ENCODE measurements around the gene KCNK10. TPM values are rescaled to one million over a fixed set of nuclear protein-coding genes. Genes with fewer than 3 reads are reported as not detected.

The KCNK10 gene
- total and polyA plus RNA-seq, 2 of the 8 experiments (the other 6 are each of a cell fraction or from before 2014, with no cell fraction given), result 0.45 to 0.63 TPM

- no peaks in the 10 kb centered on the region for H3K79me2 ChIP-seq (ENCODE audit: control insufficient read depth in 1 of 2, insufficient read depth in 2 of 2, low read length in 2 of 2)
- H2BK5ac ChIP-seq (ENCODE audit: low read depth, low read length), result no peak overlapping the region
- no peaks in the 10 kb centered on the region for H4K20me1 ChIP-seq (replicated peaks in 1 of 2; ENCODE audit: control insufficient read depth in 1 of 2, insufficient read depth in 2 of 2, low read length in 2 of 2)
- no peak overlapping the region for H3K4ac ChIP-seq (replicated peaks; ENCODE audit: insufficient read length, low read depth, low read length)
- H2BK15ac ChIP-seq (ENCODE audit: low read length), result no peak overlapping the region
- no peak overlapping the region for H2AK5ac ChIP-seq (ENCODE audit: low read depth, low read length)
- no peak overlapping the region for H3K23ac ChIP-seq (ENCODE audit: insufficient read length)
- no peak overlapping the region for H2BK120ac ChIP-seq (replicated peaks; ENCODE audit: low read depth, low read length)
- WGBS, 2 experiments (ENCODE audit: extremely low coverage in 1 of 2, insufficient coverage in 1 of 2, insufficient read length in 1 of 2, insufficient replicate concordance in 2 of 2, low coverage in 1 of 2, low lambda C conversion rate in 2 of 2, missing lambda C conversion rate in 1 of 2), result 100% methylated on average over 1 of the region's 1 CpG; no CpG with 5 or more reads in 1 of the 2 experiments
- no peaks in the 10 kb centered on the region; the same call in 1 of the 2 replicates for H3K23me2 ChIP-seq (ENCODE audit: low read depth, low read length)
- no peaks in the 10 kb centered on the region for H3K79me1 ChIP-seq (ENCODE audit: low read depth, low read length)
- H3K27ac ChIP-seq (ENCODE audit: low read depth, low read length), result no peak overlapping the region
- no peak overlapping the region for H3K4me3 ChIP-seq (ENCODE audit: extremely low read depth in 1 of 4, insufficient read depth in 2 of 4, low read depth in 3 of 4, low read length in 4 of 4)
- H3K18ac ChIP-seq (ENCODE audit: extremely low read depth, low read length), result no peak overlapping the region
- TF ChIP-seq JUND (IDR thresholded peaks at IDR 0.05; ENCODE audit: low read length), result no peak
- TF ChIP-seq ZNF274 (IDR thresholded peaks at IDR 0.05; ENCODE audit: borderline replicate concordance, extremely low read depth, low read length), result no peak
- TF ChIP-seq RAD21 (IDR thresholded peaks at IDR 0.05 in 1 of 2, conservative IDR thresholded peaks at IDR 0.05 in 1 of 2; ENCODE audit: low read depth in 2 of 2, low read length in 2 of 2), result peak in 1 of 2 experiments; percentile 33; a peak in 1 of 4 replicates
- TF ChIP-seq CTCF (IDR thresholded peaks at IDR 0.05; ENCODE audit: control extremely low read depth in 1 of 3, insufficient read depth in 1 of 3, low read depth in 1 of 3, low read length in 3 of 3), result peak in 2 of 3 experiments; percentile 21 to 50; a peak in 1 of 4 replicates
- no peaks in the 10 kb centered on the region for H3K9me3 ChIP-seq (ENCODE audit: insufficient read depth in 2 of 2, low read depth in 1 of 2, low read length in 1 of 2)
- no peak overlapping the region for H3K9ac ChIP-seq (replicated peaks in 1 of 4; ENCODE audit: extremely low read depth in 1 of 4, low read depth in 3 of 4, low read length in 3 of 4)
- no peak overlapping the region for H3K4me2 ChIP-seq (ENCODE audit: insufficient read depth in 1 of 2, low read depth in 2 of 2, low read length in 2 of 2)
- no peak for DNase-seq (ENCODE audit: low read depth in 1 of 2, low spot score in 2 of 2)
- H4K5ac ChIP-seq (ENCODE audit: insufficient read length, low read depth, low read length), result no peak overlapping the region
- H2AFZ ChIP-seq (ENCODE audit: low read length), result no peak overlapping the region
- no peak overlapping the region for H2BK20ac ChIP-seq (ENCODE audit: low read length)
- no peak overlapping the region for H4K8ac ChIP-seq (ENCODE audit: extremely low read depth, insufficient read depth, low read length)
- no peaks in the 10 kb centered on the region for H3K4me1 ChIP-seq (replicated peaks in 1 of 4; ENCODE audit: control insufficient read depth in 3 of 4, insufficient read depth in 4 of 4, low read length in 3 of 4)
- no peaks in the 10 kb centered on the region for H3K36me3 ChIP-seq (ENCODE audit: control insufficient read depth in 2 of 4, insufficient read depth in 4 of 4, low read length in 3 of 4)
- no peak for FAIRE-seq
- ChIA-PET CTCF (ENCODE audit: partially characterized antibody) (interaction anchor here (0.7 to 1.6 kb wide), 3 partner anchors 25 to 144 kb away, joined by 4 to 6 read pairs (median 4); no protein-coding TSS in a partner anchor), POLR2A (ENCODE audit: partially characterized antibody) (no interaction called here)
- H3K27me3 ChIP-seq (replicated peaks in 1 of 4; ENCODE audit: control insufficient read depth in 3 of 4, extremely low read depth in 1 of 4, insufficient read depth in 3 of 4, low read length in 3 of 4), result peaks cover 0 to 4% (median 2%) of the 10 kb centered on the region in 4 experiments; a peak in 2 of 7 replicates
- no peak overlapping the region for H2BK12ac ChIP-seq (ENCODE audit: low read depth, low read length)
- H3K56ac ChIP-seq (replicated peaks; ENCODE audit: insufficient read length, low read depth, low read length), result no peak overlapping the region
- no peak overlapping the region for H3K14ac ChIP-seq (ENCODE audit: insufficient read length)
- no peak overlapping the region for H4K91ac ChIP-seq (replicated peaks; ENCODE audit: insufficient read length, low read length)
Observed at GRCh38 chr14:88333036-88333435, 10.0 kb upstream of the KCNK10 start.

Measured in H1 (cell line).